ENCODE results near the gene SLC22A31.

DNA sequence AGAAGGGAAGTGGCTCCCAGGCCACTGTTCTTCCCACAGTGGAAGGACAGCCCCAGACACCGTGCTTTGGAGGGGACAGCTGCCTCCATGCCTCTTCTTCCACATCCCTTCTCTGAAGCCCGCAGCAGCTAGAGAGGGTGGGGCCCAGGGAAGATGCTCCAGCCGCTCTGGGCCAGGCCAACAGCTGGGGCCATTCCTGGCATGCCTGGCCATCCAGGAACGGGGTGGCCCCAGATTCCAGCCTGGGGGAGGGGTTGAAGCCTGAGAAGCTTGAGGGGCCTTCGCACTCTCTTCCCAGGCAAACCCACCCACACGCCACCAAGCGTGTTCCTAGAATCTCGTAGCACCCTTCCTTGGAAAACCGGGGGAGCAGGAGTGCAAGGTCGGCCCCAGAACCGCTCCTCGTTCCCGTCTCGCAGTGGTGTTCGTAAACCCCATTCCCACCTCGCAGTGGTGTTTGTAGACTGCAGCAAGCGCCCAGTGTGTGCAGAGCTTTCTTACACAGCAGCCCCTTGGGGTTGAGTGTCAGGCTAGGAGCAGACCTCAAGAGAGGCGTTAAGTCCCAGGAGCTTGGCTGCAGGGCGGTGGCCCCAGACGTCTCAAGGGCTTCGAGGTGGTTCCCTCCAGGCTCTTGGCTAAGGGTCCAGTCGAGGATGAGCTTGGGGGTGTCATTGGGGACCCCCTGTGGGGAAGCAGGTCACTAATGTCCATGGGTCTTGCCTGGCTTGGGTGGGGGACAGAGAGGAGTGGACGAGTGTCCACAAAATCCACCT is 26.1 kb downstream of the SLC22A31 start:
- TF ChIP-seq ZNF354B (CRISPR knock-in tag; IDR thresholded peaks at IDR 0.05) (no peak), SMARCA5 (IDR thresholded peaks at IDR 0.05) (no peak), ZNF133 (CRISPR knock-in tag; IDR thresholded peaks at IDR 0.05) (no peak), CTCF (IDR thresholded peaks at IDR 0.05 in 2 of 3, conservative IDR thresholded peaks at IDR 0.05 in 1 of 3; ENCODE audit: insufficient read depth in 2 of 3, low read depth in 1 of 3, low read length in 3 of 3) (no peak), CLOCK (CRISPR knock-in tag; IDR thresholded peaks at IDR 0.05; ENCODE audit: borderline replicate concordance) (no peak), YBX1 (IDR thresholded peaks at IDR 0.05) (no peak), CHD1 (IDR thresholded peaks at IDR 0.05; ENCODE audit: low read length) (no peak), TRIM24 (IDR thresholded peaks at IDR 0.05) (no peak), SOX6 (IDR thresholded peaks at IDR 0.05) (no peak)
- TF ChIP-seq, protein P1, sequence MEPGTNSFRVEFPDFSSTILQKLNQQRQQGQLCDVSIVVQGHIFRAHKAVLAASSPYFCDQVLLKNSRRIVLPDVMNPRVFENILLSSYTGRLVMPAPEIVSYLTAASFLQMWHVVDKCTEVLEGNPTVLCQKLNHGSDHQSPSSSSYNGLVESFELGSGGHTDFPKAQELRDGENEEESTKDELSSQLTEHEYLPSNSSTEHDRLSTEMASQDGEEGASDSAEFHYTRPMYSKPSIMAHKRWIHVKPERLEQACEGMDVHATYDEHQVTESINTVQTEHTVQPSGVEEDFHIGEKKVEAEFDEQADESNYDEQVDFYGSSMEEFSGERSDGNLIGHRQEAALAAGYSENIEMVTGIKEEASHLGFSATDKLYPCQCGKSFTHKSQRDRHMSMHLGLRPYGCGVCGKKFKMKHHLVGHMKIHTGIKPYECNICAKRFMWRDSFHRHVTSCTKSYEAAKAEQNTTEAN (CRISPR knock-in tag; IDR thresholded peaks at IDR 0.05) = no peak
